Left ventricle myocardium inferior (tissue), 1 donor: Measurements from ENCODE around the gene NXF1. TPM values are rescaled to one million over a fixed set of nuclear protein-coding genes. Genes with fewer than 3 reads are reported as not detected.

Experiments used
- DNase-seq: peaks from one replicate; pipeline ENCODE4 v3.0.0-alpha.2; 2020
- H3K27ac ChIP-seq: fragments of 200-600 bp; replicated peaks from 2 replicates; pipeline ENCODE4 v1.8.0; 2021
- H3K27me3 ChIP-seq: fragments of 200-600 bp; 2 replicates; pipeline ENCODE4 v1.8.0; 2021; ENCODE audit warnings: low read depth
- H3K36me3 ChIP-seq: fragments of 200-600 bp; 2 replicates; pipeline ENCODE4 v1.8.0; 2021
- H3K4me1 ChIP-seq: fragments of 200-600 bp; 2 replicates; pipeline ENCODE4 v1.8.0; 2021
- H3K4me3 ChIP-seq: fragments of 200-600 bp; 2 replicates; pipeline ENCODE4 v1.8.0; 2021; ENCODE audit warnings: mild to moderate bottlenecking, moderate library complexity
- H3K9me3 ChIP-seq: fragments of 200-600 bp; replicated peaks from 2 replicates; pipeline ENCODE4 v1.8.0; 2021
- intact Hi-C: fragments of 100-400 bp; cut with micrococcal nuclease; formaldehyde crosslinking; loops from one replicate; pipeline ENCODE4 v1.11.0; 2022
- total RNA-seq: library from RNA; stranded (reverse); fragmentation: NEBNext Ultra II Directional; extraction: Animal tissue kit (Norgen Biotek cat#: 25700); gene quantifications from one replicate; pipeline ENCODE4 v1.2.1, GENCODE V29; 2021
- TF ChIP-seq, protein P1 (sequence below): fragments of 200-600 bp; IDR thresholded peaks from 2 replicates; pipeline ENCODE4 v1.8.0; 2021; ENCODE audit warnings: antibody characterized with exemption, mild to moderate bottlenecking, borderline replicate concordance
- donor health status: DM: no; HTN: yes; CAD: no; lungs with severe emphysema.

NXF1 gene
- total RNA-seq, 1 donor from 2014 or later, result 43.2 TPM

DNA sequence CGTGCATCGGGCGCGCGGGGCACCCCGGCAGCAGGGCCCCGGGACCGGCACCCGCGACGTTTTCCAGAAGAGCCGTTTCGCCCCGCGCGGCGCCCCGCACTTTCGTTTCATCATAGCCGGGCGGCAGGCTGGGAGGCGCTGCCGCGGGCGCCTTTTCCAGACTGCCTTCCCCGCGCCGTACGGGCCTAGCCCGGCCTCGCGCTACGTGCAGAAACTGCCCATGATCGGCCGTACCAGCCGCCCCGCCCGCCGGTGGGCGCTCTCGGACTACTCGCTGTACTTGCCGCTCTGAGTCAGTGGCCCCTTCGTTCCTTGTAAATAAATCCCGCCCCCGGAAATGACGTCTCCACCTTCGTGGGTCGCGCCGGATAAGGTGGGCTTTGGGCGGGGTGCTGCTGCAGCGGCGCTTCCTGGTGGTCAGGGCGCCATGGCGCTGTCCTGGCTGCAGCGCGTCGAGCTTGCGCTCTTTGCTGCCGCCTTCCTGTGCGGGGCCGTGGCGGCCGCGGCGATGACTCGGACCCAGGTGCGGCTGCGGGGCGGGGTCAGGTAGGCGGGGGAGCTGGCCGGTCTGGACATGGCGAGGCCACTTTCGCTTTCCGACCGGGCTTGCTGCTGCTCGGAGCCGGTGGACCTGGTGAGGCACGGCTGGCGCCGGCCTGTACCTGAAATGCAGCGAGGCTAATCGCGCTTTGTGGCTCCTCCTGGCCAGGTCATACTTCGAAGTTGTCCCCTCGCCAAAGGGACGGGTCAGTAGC lies 18.1 kb downstream of the NXF1 start, which contains the start of gene TMEM179B:
Gene TMEM179B (plus strand): TSS at position 398 of the 755 bp plus-strand sequence. CDS start 30 bp downstream, at position 428.
- H3K36me3 ChIP-seq, result peaks cover 31% of the 10 kb centered on the region
- peak; percentile 97 for DNase-seq
- peaks cover 68% of the 10 kb centered on the region for H3K4me1 ChIP-seq
- peak within 1 kb of the TSS; percentile 99 for H3K4me3 ChIP-seq
- peak within 1 kb of the TSS; percentile 100 for H3K27ac ChIP-seq
- intact Hi-C loops, result loop anchor here (5.0 kb wide), 1 partner anchor 75 kb away; no protein-coding TSS in a partner anchor
- no peaks in the 10 kb centered on the region for H3K9me3 ChIP-seq
- TF ChIP-seq, protein P1, sequence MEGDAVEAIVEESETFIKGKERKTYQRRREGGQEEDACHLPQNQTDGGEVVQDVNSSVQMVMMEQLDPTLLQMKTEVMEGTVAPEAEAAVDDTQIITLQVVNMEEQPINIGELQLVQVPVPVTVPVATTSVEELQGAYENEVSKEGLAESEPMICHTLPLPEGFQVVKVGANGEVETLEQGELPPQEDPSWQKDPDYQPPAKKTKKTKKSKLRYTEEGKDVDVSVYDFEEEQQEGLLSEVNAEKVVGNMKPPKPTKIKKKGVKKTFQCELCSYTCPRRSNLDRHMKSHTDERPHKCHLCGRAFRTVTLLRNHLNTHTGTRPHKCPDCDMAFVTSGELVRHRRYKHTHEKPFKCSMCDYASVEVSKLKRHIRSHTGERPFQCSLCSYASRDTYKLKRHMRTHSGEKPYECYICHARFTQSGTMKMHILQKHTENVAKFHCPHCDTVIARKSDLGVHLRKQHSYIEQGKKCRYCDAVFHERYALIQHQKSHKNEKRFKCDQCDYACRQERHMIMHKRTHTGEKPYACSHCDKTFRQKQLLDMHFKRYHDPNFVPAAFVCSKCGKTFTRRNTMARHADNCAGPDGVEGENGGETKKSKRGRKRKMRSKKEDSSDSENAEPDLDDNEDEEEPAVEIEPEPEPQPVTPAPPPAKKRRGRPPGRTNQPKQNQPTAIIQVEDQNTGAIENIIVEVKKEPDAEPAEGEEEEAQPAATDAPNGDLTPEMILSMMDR, result peak; percentile 29
- H3K27me3 ChIP-seq, result no peaks in the 10 kb centered on the region

DNA sequence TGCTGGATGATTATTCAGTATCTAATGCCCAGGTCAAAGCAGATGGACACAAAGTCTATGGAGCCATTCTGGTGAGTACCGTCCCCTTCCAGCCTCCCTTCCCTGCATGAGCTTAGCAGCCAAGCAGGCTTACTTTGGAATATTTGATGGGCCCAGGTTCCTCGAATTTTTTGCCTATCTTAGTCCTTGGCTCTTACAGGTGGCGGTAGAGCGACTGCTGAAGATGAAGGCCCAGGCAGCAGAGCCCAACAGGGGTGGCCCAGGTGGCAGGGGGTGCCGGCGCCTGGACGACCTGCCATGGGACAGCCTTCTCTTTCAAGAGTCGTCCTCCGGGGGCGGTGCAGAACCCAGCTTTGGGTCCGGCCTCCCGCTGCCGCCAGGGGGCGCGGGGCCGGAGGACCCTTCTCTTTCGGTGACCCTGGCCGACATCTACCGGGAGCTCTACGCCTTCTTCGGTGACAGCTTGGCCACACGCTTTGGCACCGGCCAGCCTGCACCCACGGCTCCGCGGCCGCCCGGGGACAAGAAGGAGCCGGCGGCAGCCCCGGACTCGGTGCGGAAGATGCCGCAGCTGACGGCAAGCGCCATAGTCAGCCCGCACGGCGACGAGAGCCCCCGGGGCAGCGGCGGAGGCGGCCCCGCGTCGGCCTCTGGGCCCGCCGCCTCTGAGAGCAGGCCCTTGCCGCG lies 18.8 kb downstream of the NXF1 start:
- intact Hi-C loops, result loop anchor here (5.0 kb wide), 1 partner anchor 76 kb away; no protein-coding TSS in a partner anchor
- Histone ChIP-seq H3K4me3 (peak overlapping the region; percentile 99), H3K36me3 (peaks cover 36% of the 10 kb centered on the region), H3K9me3 (no peaks in the 10 kb centered on the region), H3K4me1 (peaks cover 62% of the 10 kb centered on the region), H3K27ac (peak overlapping the region; percentile 100), H3K27me3 (no peaks in the 10 kb centered on the region)
- DNase-seq, result peak; percentile 91
- TF ChIP-seq, protein P1, result peak; percentile 95

DNA sequence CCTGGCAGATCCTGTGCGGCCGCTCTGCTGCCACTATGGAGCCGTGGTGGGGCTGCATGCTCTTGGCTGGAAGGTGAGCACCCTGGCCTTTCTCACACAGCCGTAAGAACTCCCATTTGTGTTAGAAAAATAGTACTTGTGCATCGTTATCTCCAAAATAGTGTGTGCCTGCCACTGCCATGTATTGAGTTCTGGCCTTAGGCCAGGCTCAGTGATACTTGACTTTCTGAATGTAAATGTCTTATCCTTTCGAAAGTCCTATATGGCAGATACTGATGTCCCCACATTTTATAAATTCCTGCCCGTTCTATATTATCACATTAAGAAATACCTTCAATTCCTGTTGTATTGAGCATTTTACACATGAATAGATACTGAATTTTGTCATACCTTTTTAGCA lies 22.5 kb downstream of the NXF1 start:
- intact Hi-C loops, result no loop called here
- H3K9me3 ChIP-seq, result no peaks in the 10 kb centered on the region
- TF ChIP-seq, protein P1, result no peak
- H3K27ac ChIP-seq, result no peak overlapping the region
- DNase-seq, result no peak
- peaks cover 25% of the 10 kb centered on the region for H3K4me1 ChIP-seq
- peaks cover 35% of the 10 kb centered on the region for H3K36me3 ChIP-seq
- H3K4me3 ChIP-seq, result no peak overlapping the region
- no peaks in the 10 kb centered on the region for H3K27me3 ChIP-seq

DNA sequence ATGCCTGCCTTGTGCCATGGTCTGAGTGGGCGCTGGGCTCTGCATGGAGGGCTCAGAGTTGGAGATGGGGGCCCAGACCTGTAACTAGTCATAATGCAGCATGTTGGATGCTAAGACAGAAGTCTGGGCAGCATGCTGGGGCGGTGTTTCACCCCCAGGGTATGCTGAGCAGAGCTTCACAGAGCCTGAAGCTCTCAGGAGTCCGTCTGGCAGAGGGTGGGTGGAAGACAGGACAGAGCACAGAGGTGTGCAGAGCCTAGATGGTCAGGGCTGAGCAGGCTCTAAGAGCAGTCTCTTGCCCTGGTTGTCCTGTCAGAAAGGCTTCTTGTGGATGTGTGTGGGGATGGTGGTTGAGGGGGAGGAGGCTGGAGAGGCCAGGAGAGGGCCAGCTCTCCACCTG lies 26.8 kb downstream of the NXF1 start:
- DNase-seq, result no peak
- Histone ChIP-seq H3K4me1 (no peaks in the 10 kb centered on the region), H3K4me3 (no peak overlapping the region), H3K9me3 (no peaks in the 10 kb centered on the region), H3K36me3 (peaks cover 56% of the 10 kb centered on the region), H3K27ac (no peak overlapping the region), H3K27me3 (no peaks in the 10 kb centered on the region)
- TF ChIP-seq, protein P1, result no peak
- intact Hi-C loops, result no loop called here

DNA sequence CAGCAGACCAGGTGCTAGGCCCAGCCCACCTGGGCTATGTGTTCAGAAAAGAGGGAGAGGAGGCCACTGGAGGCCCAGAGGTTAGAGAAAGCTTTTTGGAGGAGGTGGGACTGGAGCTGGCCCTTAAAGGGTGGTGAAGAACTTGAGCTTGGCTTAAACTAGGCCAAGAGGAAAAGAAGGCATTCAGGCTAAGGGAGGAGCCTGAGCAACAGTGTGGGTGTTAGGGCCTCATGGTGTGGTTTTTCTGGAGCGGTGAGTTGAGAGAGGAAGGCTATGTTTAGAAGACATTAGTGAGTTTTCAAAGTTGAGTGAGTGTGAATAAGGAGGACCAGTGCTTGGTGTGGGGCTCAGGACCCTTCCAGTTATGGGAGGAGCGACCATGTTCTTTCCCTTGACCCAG lies 27.9 kb downstream of the NXF1 start:
- Histone ChIP-seq H3K4me3 (no peak overlapping the region), H3K36me3 (peaks cover 52% of the 10 kb centered on the region), H3K9me3 (no peaks in the 10 kb centered on the region), H3K27ac (no peak overlapping the region), H3K27me3 (no peaks in the 10 kb centered on the region), H3K4me1 (peaks cover 2% of the 10 kb centered on the region)
- TF ChIP-seq, protein P1, result no peak
- no peak for DNase-seq
- intact Hi-C loops, result no loop called here
